ENCODE measurements around the gene TEAD1.

The TEAD1 gene

DNA sequence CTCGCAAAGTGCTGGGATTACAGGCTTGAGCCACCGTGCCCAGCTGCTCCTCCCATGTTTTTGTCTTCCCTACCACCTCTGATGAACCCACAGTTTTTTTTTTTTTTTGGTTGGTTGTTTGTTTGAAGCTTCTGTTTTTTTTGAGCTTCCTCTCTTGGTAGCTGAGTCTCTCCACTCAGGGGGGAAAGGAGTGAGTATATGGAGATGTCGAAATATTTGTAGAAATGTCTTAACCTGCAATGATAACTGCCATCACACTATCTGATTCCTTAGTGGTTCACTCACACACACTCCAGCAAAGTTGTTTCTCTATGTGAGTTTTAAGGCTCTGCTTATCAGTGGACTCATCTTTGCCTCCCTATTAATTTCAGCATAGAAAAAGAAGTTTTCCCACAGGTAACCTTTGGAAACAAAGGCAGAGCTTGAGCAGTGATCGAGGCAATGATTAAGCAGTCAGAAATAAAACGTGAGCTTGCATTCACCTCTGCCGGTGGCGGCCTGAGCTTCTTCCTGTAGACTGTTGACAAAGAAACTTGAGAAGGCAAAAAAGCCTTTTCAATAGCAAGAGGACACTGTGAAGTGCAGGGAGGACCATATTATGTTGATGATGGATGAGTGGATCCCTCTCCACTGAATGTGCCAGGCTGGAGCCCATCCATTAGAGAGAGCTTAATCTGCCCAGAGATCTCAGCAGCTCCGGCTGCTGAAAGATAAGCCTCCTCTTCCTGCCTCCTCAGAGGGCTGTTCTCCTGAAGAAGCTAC lies 305.9 kb downstream of the TEAD1 start:
- no peaks in the 10 kb centered on the region for H3K36me3 Mint-ChIP-seq (ENCODE audit: low read depth)
- H3K4me3 Mint-ChIP-seq, result no peak overlapping the region
- H3K9me3 Mint-ChIP-seq, result no peaks in the 10 kb centered on the region
- H3K4me1 Mint-ChIP-seq (ENCODE audit: low read depth), result no peaks in the 10 kb centered on the region
- peaks cover 5% of the 10 kb centered on the region for H3K27me3 Mint-ChIP-seq
- no peak overlapping the region for H3K27ac Mint-ChIP-seq

DNA sequence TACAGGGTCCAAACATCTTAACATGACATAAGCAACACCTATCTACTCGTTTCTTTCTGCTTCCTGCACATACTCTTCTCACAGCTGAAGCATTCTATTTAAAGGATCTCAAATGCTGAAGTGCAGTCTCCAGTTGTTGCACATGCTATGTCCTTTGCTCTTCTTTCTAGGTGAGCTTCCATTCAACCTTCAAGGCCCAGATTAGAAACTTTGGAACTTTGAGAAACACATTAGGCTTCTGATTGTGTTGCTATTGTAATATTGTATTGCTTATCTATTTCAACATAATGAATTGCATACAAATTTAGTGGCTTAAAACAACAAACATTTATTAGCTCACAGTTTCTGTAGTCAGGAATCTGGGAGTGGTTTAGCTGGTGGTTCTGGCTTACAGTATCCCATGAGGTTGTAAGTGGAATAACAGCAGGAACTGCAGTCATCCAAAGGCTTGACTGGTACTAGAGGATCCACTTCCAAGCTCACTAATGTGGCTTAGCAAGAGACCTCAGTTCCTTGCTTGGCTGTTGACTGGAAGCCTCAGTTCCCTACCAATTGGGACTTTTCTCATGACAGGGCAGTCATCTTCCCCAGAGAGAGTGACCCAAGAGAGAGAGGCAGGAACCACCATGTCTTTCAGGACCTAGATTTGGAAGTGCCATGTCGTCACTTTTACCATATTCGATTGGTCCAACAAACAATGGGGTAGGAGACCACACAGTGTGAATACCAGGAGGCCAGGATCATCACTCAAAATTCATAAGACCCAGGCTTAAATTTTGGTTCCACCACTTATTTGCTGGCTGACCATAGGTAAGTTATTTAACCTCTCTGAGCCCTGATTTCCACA lies 307.7 kb downstream of the TEAD1 start:
- H3K9me3 Mint-ChIP-seq, result no peaks in the 10 kb centered on the region
- no peak overlapping the region for H3K4me3 Mint-ChIP-seq
- no peaks in the 10 kb centered on the region for H3K36me3 Mint-ChIP-seq (ENCODE audit: low read depth)
- H3K27me3 Mint-ChIP-seq, result peaks cover 13% of the 10 kb centered on the region
- no peaks in the 10 kb centered on the region for H3K4me1 Mint-ChIP-seq (ENCODE audit: low read depth)
- no peak overlapping the region for H3K27ac Mint-ChIP-seq

GRCh38 chr11:12983336-12983735 lies 309.1 kb downstream of the TEAD1 start:
- Mint-ChIP-seq H3K27me3 (peaks cover 13% of the 10 kb centered on the region), H3K27ac (no peak overlapping the region), H3K9me3 (no peaks in the 10 kb centered on the region), H3K4me3 (no peak overlapping the region), H3K36me3 (ENCODE audit: low read depth) (no peaks in the 10 kb centered on the region), H3K4me1 (ENCODE audit: low read depth) (no peaks in the 10 kb centered on the region)

DNA sequence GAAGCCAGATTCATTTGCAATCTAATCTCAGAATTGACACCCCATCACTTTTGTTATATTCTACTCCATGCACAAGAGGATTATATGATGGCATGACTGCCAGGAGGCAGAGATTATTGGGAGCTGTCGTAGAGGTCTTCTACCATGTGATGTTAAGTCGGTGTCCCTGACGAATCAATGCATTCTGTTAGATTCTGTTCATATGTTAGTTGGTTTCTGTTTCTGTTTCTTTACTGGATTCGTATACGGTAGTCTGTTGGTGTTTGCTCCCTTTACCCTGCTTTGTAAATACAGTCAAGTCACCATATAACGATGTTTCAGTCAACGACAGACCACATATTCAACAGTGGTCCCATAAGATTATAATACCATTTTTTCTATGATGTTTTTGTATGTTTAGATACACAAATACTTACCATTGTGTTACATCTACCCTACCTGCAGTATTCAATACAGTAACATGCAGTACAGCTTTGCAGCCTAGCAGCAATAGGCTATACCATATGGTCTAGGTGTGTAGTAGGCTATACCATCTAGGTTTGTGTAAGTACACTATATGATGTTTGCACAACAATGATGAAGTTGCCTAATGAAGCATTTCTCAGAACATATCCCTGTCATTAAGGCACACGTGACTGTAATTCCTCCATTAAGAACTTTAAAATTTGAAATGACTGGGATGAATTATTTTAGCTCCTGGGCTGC lies 312.1 kb downstream of the TEAD1 start:
- Mint-ChIP-seq H3K27me3 (peaks cover 17% of the 10 kb centered on the region), H3K36me3 (ENCODE audit: low read depth) (no peaks in the 10 kb centered on the region), H3K4me3 (no peak overlapping the region), H3K4me1 (ENCODE audit: low read depth) (no peaks in the 10 kb centered on the region), H3K27ac (no peak overlapping the region), H3K9me3 (no peaks in the 10 kb centered on the region)

- no peaks in the 10 kb centered on the region for H3K4me1 Mint-ChIP-seq (ENCODE audit: low read depth)
- peaks cover 12% of the 10 kb centered on the region for H3K27me3 Mint-ChIP-seq
- H3K36me3 Mint-ChIP-seq (ENCODE audit: low read depth), result no peaks in the 10 kb centered on the region
- no peaks in the 10 kb centered on the region for H3K9me3 Mint-ChIP-seq
- H3K27ac Mint-ChIP-seq, result no peak overlapping the region
- H3K4me3 Mint-ChIP-seq, result no peak overlapping the region
Observed at GRCh38 chr11:12989428-12990161, 315.4 kb downstream of the TEAD1 start.

DNA sequence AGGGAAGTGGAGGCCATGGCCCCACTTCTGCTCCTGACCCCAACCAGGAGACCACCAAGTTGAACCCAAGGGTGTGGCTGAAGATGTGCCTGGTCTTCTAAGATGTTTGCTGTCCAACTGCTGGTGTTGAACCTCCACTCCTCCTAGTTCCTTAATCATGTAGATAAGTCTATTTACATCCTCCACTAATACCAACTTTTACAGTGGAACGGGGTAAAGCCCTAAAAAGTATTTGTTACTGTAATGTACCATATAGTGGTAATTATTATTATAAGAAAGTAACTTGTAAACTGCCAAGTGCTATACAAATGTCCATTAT lies 315.9 kb downstream of the TEAD1 start:
- Mint-ChIP-seq H3K27me3 (peaks cover 12% of the 10 kb centered on the region), H3K36me3 (ENCODE audit: low read depth) (no peaks in the 10 kb centered on the region), H3K4me1 (ENCODE audit: low read depth) (no peaks in the 10 kb centered on the region), H3K4me3 (no peak overlapping the region), H3K27ac (no peak overlapping the region), H3K9me3 (no peaks in the 10 kb centered on the region)

- peaks cover 4% of the 10 kb centered on the region for H3K27me3 Mint-ChIP-seq
- H3K36me3 Mint-ChIP-seq (ENCODE audit: low read depth), result no peaks in the 10 kb centered on the region
- no peak overlapping the region for H3K27ac Mint-ChIP-seq
- peaks cover 5% of the 10 kb centered on the region for H3K9me3 Mint-ChIP-seq
- H3K4me3 Mint-ChIP-seq, result no peak overlapping the region
- H3K4me1 Mint-ChIP-seq (ENCODE audit: low read depth), result no peaks in the 10 kb centered on the region
Observed at GRCh38 chr11:12991426-12991825, 317.2 kb downstream of the TEAD1 start.

DNA sequence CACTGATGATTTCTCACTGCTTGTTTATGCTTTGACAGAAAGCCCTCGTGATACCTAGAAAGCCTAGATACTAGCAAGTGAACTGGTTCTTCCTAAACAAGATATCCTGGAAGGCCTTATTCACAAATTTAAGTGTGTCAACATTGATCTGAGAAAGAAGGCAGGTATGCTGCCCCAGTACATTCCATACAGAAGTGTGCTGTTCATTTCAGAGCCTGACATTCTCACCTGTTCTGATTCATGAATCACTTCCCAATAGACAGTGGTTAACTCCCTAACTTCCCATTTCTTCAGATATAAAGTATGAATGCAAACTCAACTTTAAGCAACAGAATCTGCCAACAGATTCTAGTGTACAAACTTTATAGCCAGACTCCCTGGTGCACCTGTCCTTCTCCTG lies 319.4 kb downstream of the TEAD1 start:
- no peak overlapping the region for H3K4me3 Mint-ChIP-seq
- no peak overlapping the region for H3K27ac Mint-ChIP-seq
- H3K27me3 Mint-ChIP-seq, result peaks cover 7% of the 10 kb centered on the region
- H3K4me1 Mint-ChIP-seq (ENCODE audit: low read depth), result no peaks in the 10 kb centered on the region
- no peaks in the 10 kb centered on the region for H3K36me3 Mint-ChIP-seq (ENCODE audit: low read depth)
- peaks cover 5% of the 10 kb centered on the region for H3K9me3 Mint-ChIP-seq
